ENCODE data around the gene ALCAM.

The ALCAM gene

DNA sequence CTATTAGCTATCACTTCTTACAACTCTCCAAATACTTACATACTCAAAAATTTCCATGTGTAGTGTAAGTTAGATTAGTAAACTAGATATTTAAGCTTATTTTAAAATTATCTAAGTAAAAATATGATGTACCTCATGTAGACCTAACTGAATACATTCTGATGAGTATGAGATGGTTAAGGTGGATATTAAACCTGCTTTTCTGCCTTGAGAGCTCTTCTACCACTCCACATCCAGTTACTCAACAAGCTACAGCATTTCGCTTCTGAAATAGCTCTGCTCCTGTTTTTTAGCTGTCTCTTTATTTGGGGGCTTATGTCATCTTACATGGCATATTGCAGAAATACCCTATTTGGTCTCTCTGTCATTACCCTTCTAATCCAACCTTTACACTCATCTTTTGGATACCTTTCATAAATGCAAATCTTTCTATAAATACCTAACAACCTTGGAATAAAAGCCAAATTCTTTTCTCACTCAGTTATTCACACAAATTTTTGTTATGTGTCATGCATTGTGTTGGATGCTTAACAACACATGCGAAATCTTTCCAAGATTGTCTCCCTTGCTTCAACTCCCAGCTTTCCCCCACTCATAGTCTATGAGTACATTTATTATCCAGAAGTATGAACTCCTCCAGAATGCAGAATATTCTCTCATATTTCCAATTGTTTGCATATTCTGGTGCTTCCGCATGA lies 92.0 kb downstream of the ALCAM start:
- TF ChIP-seq, protein P1, sequence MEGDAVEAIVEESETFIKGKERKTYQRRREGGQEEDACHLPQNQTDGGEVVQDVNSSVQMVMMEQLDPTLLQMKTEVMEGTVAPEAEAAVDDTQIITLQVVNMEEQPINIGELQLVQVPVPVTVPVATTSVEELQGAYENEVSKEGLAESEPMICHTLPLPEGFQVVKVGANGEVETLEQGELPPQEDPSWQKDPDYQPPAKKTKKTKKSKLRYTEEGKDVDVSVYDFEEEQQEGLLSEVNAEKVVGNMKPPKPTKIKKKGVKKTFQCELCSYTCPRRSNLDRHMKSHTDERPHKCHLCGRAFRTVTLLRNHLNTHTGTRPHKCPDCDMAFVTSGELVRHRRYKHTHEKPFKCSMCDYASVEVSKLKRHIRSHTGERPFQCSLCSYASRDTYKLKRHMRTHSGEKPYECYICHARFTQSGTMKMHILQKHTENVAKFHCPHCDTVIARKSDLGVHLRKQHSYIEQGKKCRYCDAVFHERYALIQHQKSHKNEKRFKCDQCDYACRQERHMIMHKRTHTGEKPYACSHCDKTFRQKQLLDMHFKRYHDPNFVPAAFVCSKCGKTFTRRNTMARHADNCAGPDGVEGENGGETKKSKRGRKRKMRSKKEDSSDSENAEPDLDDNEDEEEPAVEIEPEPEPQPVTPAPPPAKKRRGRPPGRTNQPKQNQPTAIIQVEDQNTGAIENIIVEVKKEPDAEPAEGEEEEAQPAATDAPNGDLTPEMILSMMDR (IDR thresholded peaks at IDR 0.05; ENCODE audit: insufficient read depth, low read depth, low read length, missing control alignments): no peak
- DNase-seq (ENCODE audit: low read depth): peak; percentile 17
- H3K4me3 ChIP-seq (ENCODE audit: low read length): no peak overlapping the region

- no peak overlapping the region for H3K4me3 ChIP-seq (ENCODE audit: low read length)
- peak; percentile 16 for DNase-seq (ENCODE audit: low read depth)
- TF ChIP-seq, protein P1 (IDR thresholded peaks at IDR 0.05; ENCODE audit: insufficient read depth, low read depth, low read length, missing control alignments): no peak
These were observed 93.0 kb downstream of the ALCAM start for GRCh38 chr3:105459566-105460290.

- TF ChIP-seq, protein P1 (IDR thresholded peaks at IDR 0.05; ENCODE audit: insufficient read depth, low read depth, low read length, missing control alignments): no peak
- no peak overlapping the region for H3K4me3 ChIP-seq (ENCODE audit: low read length)
- DNase-seq (ENCODE audit: low read depth): no peak
These were observed 96.9 kb downstream of the ALCAM start for GRCh38 chr3:105463620-105464019.

DNA sequence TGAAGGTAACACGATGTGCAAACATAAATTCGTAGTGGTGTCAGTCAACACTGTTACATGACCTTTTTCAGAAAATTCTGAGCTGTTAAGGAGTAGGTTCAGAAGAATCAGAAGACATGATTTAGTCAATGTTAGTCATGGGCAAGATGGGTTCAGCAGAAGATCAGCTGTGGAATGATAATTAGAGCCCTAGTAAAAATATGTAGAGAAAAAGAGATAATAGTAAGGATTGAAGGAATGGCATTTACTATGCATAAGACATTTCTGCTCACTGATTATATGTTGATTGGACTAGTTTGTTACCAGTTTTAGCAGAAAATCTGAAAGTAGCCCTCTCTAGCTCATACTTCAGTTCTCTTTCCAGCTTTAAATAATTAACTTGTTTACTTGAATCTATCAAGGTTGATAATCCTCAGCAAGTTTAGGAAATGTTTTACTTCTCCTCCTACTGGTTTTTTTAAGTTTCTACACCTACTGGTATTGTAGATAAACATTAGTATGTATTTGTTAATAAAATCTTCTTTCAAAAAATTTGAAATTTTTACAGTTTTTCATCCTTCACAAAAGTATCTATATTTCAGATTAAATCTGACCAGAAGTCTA lies 98.6 kb downstream of the ALCAM start:
- DNase-seq (ENCODE audit: low read depth): no peak
- no peak overlapping the region for H3K4me3 ChIP-seq (ENCODE audit: low read length)
- TF ChIP-seq, protein P1 (IDR thresholded peaks at IDR 0.05; ENCODE audit: insufficient read depth, low read depth, low read length, missing control alignments): no peak

- TF ChIP-seq, protein P1 (IDR thresholded peaks at IDR 0.05; ENCODE audit: insufficient read depth, low read depth, low read length, missing control alignments): no peak
- no peak for DNase-seq (ENCODE audit: low read depth)
- no peak overlapping the region for H3K4me3 ChIP-seq (ENCODE audit: low read length)
These were observed 99.4 kb downstream of the ALCAM start for GRCh38 chr3:105466072-105466471.

DNA sequence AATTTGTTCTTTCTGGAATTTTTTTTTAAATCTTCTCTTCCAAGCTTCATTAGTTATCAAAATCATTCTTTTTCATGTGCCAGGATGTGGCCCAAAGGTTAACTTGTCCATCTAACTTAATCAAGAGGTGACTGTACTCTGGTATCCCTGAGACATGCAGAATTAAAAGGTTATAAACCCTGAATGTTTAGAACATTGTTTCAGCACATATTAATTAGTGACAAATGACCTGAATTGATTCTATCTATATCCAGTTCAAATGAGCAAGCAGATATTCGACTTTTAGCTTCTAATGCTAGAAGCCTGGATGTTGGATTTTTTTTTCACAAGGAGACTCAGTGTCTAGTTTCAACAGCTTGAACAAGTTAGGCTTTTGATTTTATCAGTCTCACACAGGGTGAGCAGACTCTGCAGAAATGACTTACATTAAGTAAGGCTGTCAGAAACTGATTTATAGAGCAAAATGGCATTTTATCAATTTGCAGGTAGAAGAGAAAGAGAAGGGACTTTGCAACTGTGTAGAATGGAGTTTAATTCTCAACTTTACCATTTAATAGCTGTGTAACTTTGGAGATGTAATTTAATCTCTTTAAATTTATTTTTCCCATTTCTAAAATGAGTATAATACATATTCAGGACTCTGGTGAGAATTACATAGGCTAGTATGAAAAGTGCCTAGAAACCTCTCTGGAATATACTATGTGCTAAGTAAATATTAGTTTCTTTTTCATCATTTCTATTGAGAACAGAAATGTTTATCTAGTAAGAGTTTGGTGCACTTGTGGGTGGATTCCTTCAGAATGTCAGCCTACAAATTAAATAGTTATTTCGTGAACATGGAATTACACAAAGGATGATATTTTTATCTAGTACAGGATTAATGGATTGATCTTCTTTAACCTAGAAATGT lies 100.0 kb downstream of the ALCAM start:
- TF ChIP-seq, protein P1 (IDR thresholded peaks at IDR 0.05; ENCODE audit: insufficient read depth, low read depth, low read length, missing control alignments): no peak
- H3K4me3 ChIP-seq (ENCODE audit: low read length): no peak overlapping the region
- DNase-seq (ENCODE audit: low read depth): no peak

All from epithelial cell of esophagus (primary cell).